H1 (cell line): ENCODE measurements around the gene DNAJB13. TPM values are rescaled to one million over a fixed set of nuclear protein-coding genes. Genes with fewer than 3 reads are reported as not detected.
A peak's percentile ranks its signal among the peaks of the same experiment; 100 is the strongest.

Experiments
- CTCF ChIA-PET: fragments of 300-600 bp; sonication (Branson Sonifier 250); formaldehyde crosslinking; loops from one replicate; lab custom pipeline; 2021; ENCODE audit not compliant: partially characterized antibody; lab: Charles Lee
- POLR2A ChIA-PET: fragments of 300-600 bp; sonication (Branson Sonifier 250); formaldehyde crosslinking; loops from one replicate; lab custom pipeline; 2021; ENCODE audit warnings: inconsistent platforms; ENCODE audit not compliant: partially characterized antibody; lab: Charles Lee
- DNase-seq, 2 experiments: peaks; one replicate each; pipeline versions ENCODE4 v3.0.0 to v3.0.0-alpha.2; 2010 to 2022; ENCODE audit warnings: low spot score in 2 of 2, low read depth in 1 of 2, mixed read lengths in 1 of 2
- FAIRE-seq: peaks from 2 replicates; lab custom pipeline; 2011; peaks lifted over from hg19 to GRCh38; lab: Jason Lieb, UNC
- H2AFZ ChIP-seq: 2 replicates; pipeline ENCODE4 v1.8.1; 2012; ENCODE audit warnings: low read length, inconsistent platforms
- H2AK5ac ChIP-seq: 2 replicates; pipeline ENCODE4 v1.6.1; 2013; ENCODE audit warnings: low read depth, low read length
- H2BK120ac ChIP-seq: replicated peaks from 2 replicates; pipeline ENCODE3; 2013; ENCODE audit warnings: low read depth, low read length, inconsistent platforms
- H2BK12ac ChIP-seq: 2 replicates; pipeline ENCODE4 v1.6.1; 2013; ENCODE audit warnings: low read depth, low read length
- H2BK15ac ChIP-seq: 2 replicates; pipeline ENCODE4 v1.6.1; 2013; ENCODE audit warnings: low read length
- H2BK20ac ChIP-seq: 2 replicates; pipeline ENCODE4 v1.6.1; 2013; ENCODE audit warnings: low read length
- H2BK5ac ChIP-seq: 2 replicates; pipeline ENCODE4 v1.6.1; 2013; ENCODE audit warnings: low read depth, low read length
- H3K14ac ChIP-seq: 2 replicates; pipeline ENCODE4 v1.6.1; 2013; ENCODE audit warnings: inconsistent platforms; ENCODE audit not compliant: insufficient read length
- H3K18ac ChIP-seq: 2 replicates; pipeline ENCODE4 v1.6.1; 2013; ENCODE audit warnings: low read length; ENCODE audit errors: extremely low read depth
- H3K23ac ChIP-seq: 2 replicates; pipeline ENCODE4 v1.6.1; 2013; ENCODE audit warnings: inconsistent platforms; ENCODE audit not compliant: insufficient read length
- H3K23me2 ChIP-seq: 2 replicates; pipeline ENCODE4 v1.6.1; 2013; ENCODE audit warnings: low read depth, low read length
- H3K27ac ChIP-seq: 2 replicates; pipeline ENCODE4 v1.6.1; 2011; ENCODE audit warnings: low read depth, low read length, inconsistent platforms
- H3K27me3 ChIP-seq, 4 experiments: replicated peaks in 1 of 4; 1 replicate in 1 of 4; 2 replicates in 3 of 4; pipeline versions ENCODE4 v1.6.1 to v1.8.1; 2011 to 2013; ENCODE audit warnings: low read length in 3 of 4, mild to moderate bottlenecking in 3 of 4, inconsistent platforms in 2 of 4, mixed read lengths in 2 of 4, moderate library complexity in 1 of 4; ENCODE audit not compliant: control insufficient read depth in 3 of 4, insufficient read depth in 3 of 4; ENCODE audit errors: extremely low read depth in 1 of 4
- H3K36me3 ChIP-seq, 4 experiments: 2 replicates each; pipeline versions ENCODE4 v1.6.1 to v1.8.1; 2011 to 2013; ENCODE audit warnings: mild to moderate bottlenecking in 4 of 4, low read length in 3 of 4, moderate library complexity in 2 of 4, control low read depth in 1 of 4, inconsistent platforms in 1 of 4; ENCODE audit not compliant: insufficient read depth in 4 of 4, control insufficient read depth in 2 of 4
- H3K4ac ChIP-seq: replicated peaks from 2 replicates; pipeline ENCODE3; 2013; ENCODE audit warnings: low read length, low read depth, mixed read lengths, inconsistent platforms; ENCODE audit not compliant: insufficient read length
- H3K4me1 ChIP-seq, 4 experiments: replicated peaks in 1 of 4; 1 replicate in 1 of 4; 2 replicates in 3 of 4; pipeline versions ENCODE4 v1.6.1 to v1.8.1; 2011 to 2013; ENCODE audit warnings: low read length in 3 of 4, inconsistent platforms in 2 of 4, mixed read lengths in 1 of 4; ENCODE audit not compliant: insufficient read depth in 4 of 4, control insufficient read depth in 3 of 4
- H3K4me2 ChIP-seq, 2 experiments: 2 replicates each; pipeline versions ENCODE4 v1.6.1 to v1.8.1; 2011 to 2013; ENCODE audit warnings: low read depth in 2 of 2, low read length in 2 of 2, control low read depth in 1 of 2, inconsistent platforms in 1 of 2, mild to moderate bottlenecking in 1 of 2; ENCODE audit not compliant: insufficient read depth in 1 of 2
- H3K4me3 ChIP-seq, 4 experiments: fragments of 200-600, 300-600 bp in 1 of 4; sonication (generic), shearing (Covaris generic), sonication (Bioruptor Twin) in 1 of 4; 2 replicates each; pipeline versions ENCODE4 v1.5.1 to v1.8.1; 2011 to 2016; ENCODE audit warnings: low read length in 4 of 4, low read depth in 3 of 4, control low read depth in 2 of 4, inconsistent platforms in 2 of 4, mild to moderate bottlenecking in 2 of 4, mixed read lengths in 1 of 4, moderate library complexity in 1 of 4; ENCODE audit not compliant: insufficient read depth in 2 of 4; ENCODE audit errors: extremely low read depth in 1 of 4
- H3K56ac ChIP-seq: replicated peaks from 2 replicates; pipeline ENCODE3; 2013; ENCODE audit warnings: low read depth, mild to moderate bottlenecking, mixed read lengths, low read length, inconsistent platforms; ENCODE audit not compliant: insufficient read length
- H3K79me1 ChIP-seq: 2 replicates; pipeline ENCODE4 v1.6.1; 2013; ENCODE audit warnings: low read depth, low read length, control low read depth
- H3K79me2 ChIP-seq, 2 experiments: 2 replicates each; pipeline versions ENCODE4 v1.6.1 to v1.8.1; 2012 to 2013; ENCODE audit warnings: low read length in 2 of 2, mild to moderate bottlenecking in 2 of 2, inconsistent platforms in 1 of 2; ENCODE audit not compliant: insufficient read depth in 2 of 2, control insufficient read depth in 1 of 2
- H3K9ac ChIP-seq, 4 experiments: replicated peaks in 1 of 4; 1 replicate in 1 of 4; 2 replicates in 3 of 4; pipeline versions ENCODE4 v1.6.1 to v1.8.1; 2011 to 2013; ENCODE audit warnings: low read depth in 3 of 4, low read length in 3 of 4, control low read depth in 2 of 4, mild to moderate bottlenecking in 2 of 4, moderate library complexity in 2 of 4, inconsistent platforms in 1 of 4; ENCODE audit errors: extremely low read depth in 1 of 4
- H3K9me3 ChIP-seq, 2 experiments: 2 replicates each; pipeline versions ENCODE4 v1.6.1 to v1.8.1; 2012 to 2013; ENCODE audit warnings: mild to moderate bottlenecking in 2 of 2, moderate library complexity in 2 of 2, control low read depth in 1 of 2, inconsistent platforms in 1 of 2, low read depth in 1 of 2, low read length in 1 of 2, mixed read lengths in 1 of 2; ENCODE audit not compliant: insufficient read depth in 2 of 2
- H4K20me1 ChIP-seq, 2 experiments: replicated peaks in 1 of 2; 2 replicates each; pipeline versions ENCODE3 to v1.8.1; 2011 to 2013; ENCODE audit warnings: inconsistent platforms in 2 of 2, low read length in 2 of 2, mild to moderate bottlenecking in 1 of 2; ENCODE audit not compliant: insufficient read depth in 2 of 2, control insufficient read depth in 1 of 2
- H4K5ac ChIP-seq: 2 replicates; pipeline ENCODE4 v1.6.1; 2013; ENCODE audit warnings: low read length, low read depth, mixed read lengths, inconsistent platforms; ENCODE audit not compliant: insufficient read length
- H4K8ac ChIP-seq: 2 replicates; pipeline ENCODE4 v1.8.0; 2013; ENCODE audit warnings: mild to moderate bottlenecking, moderate library complexity, low read length, inconsistent platforms; ENCODE audit not compliant: insufficient read depth; ENCODE audit errors: extremely low read depth
- H4K91ac ChIP-seq: replicated peaks from 2 replicates; pipeline ENCODE3; 2013; ENCODE audit warnings: low read length, mixed read lengths, inconsistent platforms; ENCODE audit not compliant: insufficient read length
- KDM1A ChIP-seq: fragments of 200-600, 300-600 bp; sonication (generic); IDR thresholded peaks from 2 replicates; pipeline ENCODE4 v1.7.1; 2016; ENCODE audit warnings: mild to moderate bottlenecking, low read length, borderline replicate concordance
- TAF1 ChIP-seq: IDR thresholded peaks from 2 replicates; pipeline ENCODE4 v1.6.1; 2011; ENCODE audit warnings: mild to moderate bottlenecking, low read depth, low read length
- WGBS, 2 experiments: shearing (Covaris generic) in 1 of 2; methylation state at CpG; one replicate each; pipeline versions ENCODE4 v1.1.6 to v1.1.7; 2013 to 2015; ENCODE audit warnings: low lambda C conversion rate in 2 of 2, mixed read lengths in 2 of 2, inconsistent platforms in 1 of 2, low coverage in 1 of 2, missing lambda C conversion rate in 1 of 2; ENCODE audit not compliant: insufficient replicate concordance in 2 of 2, insufficient coverage in 1 of 2, insufficient read length in 1 of 2; ENCODE audit errors: extremely low coverage in 1 of 2, missing lambda C conversion rate in 1 of 2; 5-methylcytosine and 5-hydroxymethylcytosine counted together
- polyA plus RNA-seq, 7 experiments: library from polyadenylated mRNA; depleted of rRNA in 3 of 7; stranded (reverse) in 5 of 7; unstranded in 2 of 7; fragments of >200 nt in 5 of 7; fragments of 200-250 nt in 2 of 7; gene quantifications; 1 replicate in 5 of 7; 2 replicates in 1 of 7; 4 replicates in 1 of 7; pipeline versions ENCODE4 v1.2.1 to v1.2.3, GENCODE V29; 2011 to 2013; ENCODE audit warnings: missing spikeins in 2 of 7, mixed read lengths in 2 of 7
- total RNA-seq: library from RNA; stranded (reverse); fragmentation: NEBNext Ultra II Directional; extraction: Animal tissue kit (Norgen Biotek cat#: 25700); gene quantifications from 2 replicates; pipeline ENCODE4 v1.2.1, GENCODE V29; 2021
- TF ChIP-seq, protein P1 (sequence below): IDR thresholded peaks from 2 replicates; pipeline ENCODE4 v1.6.1; 2012; ENCODE audit warnings: inconsistent platforms

Gene DNAJB13
- total and polyA plus RNA-seq, 2 of the 8 experiments (the other 6 are each of a cell fraction or from before 2014, with no cell fraction given) = 0.27 TPM; not detected in 1

DNA sequence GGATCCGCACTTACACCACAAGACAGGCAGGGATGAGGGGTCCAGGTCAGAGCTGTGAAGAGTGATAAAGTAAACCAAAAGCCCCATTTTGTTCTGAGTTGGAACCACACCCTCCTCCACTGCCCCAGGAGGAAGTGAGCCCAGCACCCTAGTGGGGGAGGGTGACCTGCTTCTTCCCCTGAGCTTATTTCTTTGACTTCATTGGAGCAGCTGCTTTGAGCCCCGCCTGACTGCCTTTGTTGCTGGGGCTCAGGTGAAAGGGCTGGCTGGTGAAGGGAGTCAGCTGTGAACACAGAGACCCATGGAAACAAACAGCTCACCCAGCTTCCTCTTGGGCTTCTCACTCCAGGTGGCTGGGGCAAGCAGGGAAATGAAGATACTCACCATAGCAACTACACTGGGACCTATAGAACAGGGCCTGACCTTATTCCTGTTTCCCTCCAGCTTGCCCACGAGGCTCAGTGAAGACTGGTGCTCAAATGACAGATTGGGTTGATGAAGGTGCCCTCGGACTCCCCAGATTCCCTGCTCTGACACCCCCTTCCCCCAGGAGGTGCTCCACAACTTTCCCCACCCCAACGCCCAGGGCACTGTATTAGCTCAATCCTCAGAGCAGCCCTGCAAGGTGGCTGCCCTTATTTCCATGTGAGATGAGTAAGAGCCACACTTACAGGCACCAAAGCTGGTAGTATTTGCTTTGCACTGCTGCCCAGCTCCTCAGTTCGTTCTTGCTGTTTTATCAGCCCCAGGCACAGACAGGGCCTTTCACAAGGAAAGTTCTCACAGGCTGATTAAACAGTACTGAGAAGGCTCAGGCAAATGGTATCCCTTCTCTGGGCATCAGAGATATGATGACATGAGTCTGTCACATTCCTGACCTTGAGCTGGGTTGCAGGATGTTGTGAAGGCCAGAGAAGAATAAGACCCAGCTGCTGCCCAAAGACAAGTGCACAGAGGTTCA, 29.5 kb downstream of the DNAJB13 start:
- Histone ChIP-seq H3K9ac (no peak overlapping the region; a peak in 1 of 7 replicates), H2BK15ac (no peak overlapping the region), H4K20me1 (peaks cover 0 to 6% of the 10 kb centered on the region in 2 experiments), H3K18ac (no peak overlapping the region), H2BK12ac (no peak overlapping the region), H3K27me3 (peaks cover 0 to 2% (median 0%) of the 10 kb centered on the region in 4 experiments; a peak in 2 of 7 replicates), H2AFZ (no peak overlapping the region), H3K4me2 (peak overlapping the region in 1 of 2 experiments; percentile 86; a peak in 2 of 4 replicates), H3K79me2 (peaks cover 0 to 6% of the 10 kb centered on the region in 2 experiments; a peak in 1 of 4 replicates), H3K4ac (no peak overlapping the region), H3K14ac (no peak overlapping the region), H3K4me1 (peaks cover 7 to 18% (median 10%) of the 10 kb centered on the region in 4 experiments), H4K91ac (no peak overlapping the region), H2BK120ac (no peak overlapping the region), H2BK20ac (no peak overlapping the region), H3K23ac (no peak overlapping the region), H4K8ac (no peak overlapping the region), H3K79me1 (peaks cover 2% of the 10 kb centered on the region; the same call in 1 of the 2 replicates), H3K9me3 (no peaks in the 10 kb centered on the region), H3K56ac (no peak overlapping the region), H3K27ac (no peak overlapping the region), H4K5ac (no peak overlapping the region), H2BK5ac (no peak overlapping the region), H3K23me2 (peaks cover 10% of the 10 kb centered on the region), H3K36me3 (peaks cover 19 to 54% (median 33%) of the 10 kb centered on the region in 4 experiments), H2AK5ac (no peak overlapping the region), H3K4me3 (no peak overlapping the region)
- FAIRE-seq (no peak), DNase-seq (no peak)
- CTCF ChIA-PET = interaction anchor here (0.6 to 4.9 kb wide), 7 partner anchors 10 to 298 kb away, joined by 3 to 22 read pairs (median 3); no protein-coding TSS in a partner anchor
- WGBS, 2 experiments = 79% methylated on average over 6 of the region's 6 CpGs; no CpG with 5 or more reads in 1 of the 2 experiments
- TF ChIP-seq TAF1 = peak; percentile 17; the same call in 1 of the 2 replicates
- TF ChIP-seq, protein P1, sequence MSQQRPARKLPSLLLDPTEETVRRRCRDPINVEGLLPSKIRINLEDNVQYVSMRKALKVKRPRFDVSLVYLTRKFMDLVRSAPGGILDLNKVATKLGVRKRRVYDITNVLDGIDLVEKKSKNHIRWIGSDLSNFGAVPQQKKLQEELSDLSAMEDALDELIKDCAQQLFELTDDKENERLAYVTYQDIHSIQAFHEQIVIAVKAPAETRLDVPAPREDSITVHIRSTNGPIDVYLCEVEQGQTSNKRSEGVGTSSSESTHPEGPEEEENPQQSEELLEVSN = 0 out of 2 replicates have a peak, but pooled peaks have one; percentile 17
- TF ChIP-seq KDM1A = no peak
- POLR2A ChIA-PET = interaction anchor here (1.1 to 6.8 kb wide), 6 partner anchors 10 to 112 kb away, joined by 3 to 94 read pairs (median 4); no protein-coding TSS in a partner anchor
